GM12878 (cell line): ENCODE data around the gene PRICKLE4.

ENCODE experiments used
- CBX5 ChIP-seq: sonication (generic); IDR thresholded peaks from 2 replicates; pipeline ENCODE4 v1.6.1; 2016; ENCODE audit warnings: low read depth, moderate library complexity, mild to moderate bottlenecking, inconsistent platforms
- CEBPZ ChIP-seq: fragments of 150-350 bp; IDR thresholded peaks from 2 replicates; pipeline ENCODE4 v1.6.1; 2016; ENCODE audit warnings: low read depth, low read length
- CTCF ChIP-seq, 3 experiments: IDR thresholded peaks in 2 of 3; conservative IDR thresholded peaks in 1 of 3; 2 replicates each; pipeline ENCODE4 v1.5.1; 2011; ENCODE audit warnings: low read depth in 3 of 3, low read length in 3 of 3, mild to moderate bottlenecking in 3 of 3, control low read depth in 2 of 3, moderate library complexity in 2 of 3, inconsistent platforms in 1 of 3, mixed read lengths in 1 of 3; ENCODE audit not compliant: control insufficient read depth in 2 of 3, insufficient read depth in 1 of 3; ENCODE audit errors: extremely low read depth in 1 of 3
- NRF1 ChIP-seq: conservative IDR thresholded peaks from 2 replicates; pipeline ENCODE4 v1.6.1; 2011; ENCODE audit warnings: mild to moderate bottlenecking, low read depth, low read length, improper control_type of control experiment
- RAD21 ChIP-seq: IDR thresholded peaks from 2 replicates; pipeline ENCODE4 v1.6.1; 2011; ENCODE audit warnings: mild to moderate bottlenecking, low read depth, low read length, moderate library complexity; ENCODE audit not compliant: insufficient read depth
- RFX5 ChIP-seq: IDR thresholded peaks from 2 replicates; pipeline ENCODE4 v1.6.1; 2011; ENCODE audit warnings: low read depth, low read length, improper control_type of control experiment
- SPI1 ChIP-seq: IDR thresholded peaks from 2 replicates; pipeline ENCODE4 v1.6.1; 2011; ENCODE audit warnings: low read depth, mild to moderate bottlenecking, low read length, moderate library complexity, borderline replicate concordance; ENCODE audit not compliant: insufficient read depth
- USF2 ChIP-seq: IDR thresholded peaks from 2 replicates; pipeline ENCODE4 v1.6.1; 2011; ENCODE audit warnings: low read depth, low read length, improper control_type of control experiment, borderline replicate concordance
- ZBTB4 ChIP-seq: fragments of 450-650 bp; formaldehyde crosslinking; IDR thresholded peaks from 2 replicates; pipeline ENCODE4 v1.4.0; 2022; ENCODE audit warnings: mild to moderate bottlenecking, moderate library complexity
- TF ChIP-seq, protein P1 (sequence below): IDR thresholded peaks from 2 replicates; pipeline ENCODE4 v1.6.1; 2012; ENCODE audit warnings: mild to moderate bottlenecking, low read depth, low read length

DNA sequence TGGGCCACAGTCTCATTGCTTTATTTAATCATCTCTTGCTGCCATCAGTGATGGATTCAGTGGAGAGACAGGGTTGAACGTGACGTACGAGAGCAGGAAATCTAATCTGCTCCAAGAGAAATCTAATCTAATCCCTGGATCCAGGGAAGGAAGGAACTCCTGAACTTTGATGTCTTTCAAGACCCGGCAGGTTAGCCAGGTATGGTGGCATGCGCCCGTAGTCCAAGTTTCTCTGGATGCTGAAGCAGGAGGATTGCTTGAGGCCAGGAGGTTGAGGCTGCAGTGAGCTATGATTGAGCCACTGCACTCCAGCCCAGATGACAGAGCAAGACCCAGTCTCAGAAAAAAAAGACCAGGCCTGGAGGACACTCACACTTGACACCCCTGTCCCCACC lies 21.9 kb upstream of the PRICKLE4 start:
- no peak for TF ChIP-seq RAD21
- no peak for TF ChIP-seq CBX5
- TF ChIP-seq CTCF (IDR thresholded peaks at IDR 0.05 in 2 of 3, conservative IDR thresholded peaks at IDR 0.05 in 1 of 3; ENCODE audit: control insufficient read depth in 2 of 3, extremely low read depth in 1 of 3, insufficient read depth in 1 of 3, low read depth in 3 of 3, low read length in 3 of 3) = no peak
- TF ChIP-seq USF2 = no peak
- TF ChIP-seq RFX5 = no peak
- no peak for TF ChIP-seq CEBPZ
- TF ChIP-seq ZBTB4 (CRISPR knock-in tag) = no peak
- TF ChIP-seq, protein P1, sequence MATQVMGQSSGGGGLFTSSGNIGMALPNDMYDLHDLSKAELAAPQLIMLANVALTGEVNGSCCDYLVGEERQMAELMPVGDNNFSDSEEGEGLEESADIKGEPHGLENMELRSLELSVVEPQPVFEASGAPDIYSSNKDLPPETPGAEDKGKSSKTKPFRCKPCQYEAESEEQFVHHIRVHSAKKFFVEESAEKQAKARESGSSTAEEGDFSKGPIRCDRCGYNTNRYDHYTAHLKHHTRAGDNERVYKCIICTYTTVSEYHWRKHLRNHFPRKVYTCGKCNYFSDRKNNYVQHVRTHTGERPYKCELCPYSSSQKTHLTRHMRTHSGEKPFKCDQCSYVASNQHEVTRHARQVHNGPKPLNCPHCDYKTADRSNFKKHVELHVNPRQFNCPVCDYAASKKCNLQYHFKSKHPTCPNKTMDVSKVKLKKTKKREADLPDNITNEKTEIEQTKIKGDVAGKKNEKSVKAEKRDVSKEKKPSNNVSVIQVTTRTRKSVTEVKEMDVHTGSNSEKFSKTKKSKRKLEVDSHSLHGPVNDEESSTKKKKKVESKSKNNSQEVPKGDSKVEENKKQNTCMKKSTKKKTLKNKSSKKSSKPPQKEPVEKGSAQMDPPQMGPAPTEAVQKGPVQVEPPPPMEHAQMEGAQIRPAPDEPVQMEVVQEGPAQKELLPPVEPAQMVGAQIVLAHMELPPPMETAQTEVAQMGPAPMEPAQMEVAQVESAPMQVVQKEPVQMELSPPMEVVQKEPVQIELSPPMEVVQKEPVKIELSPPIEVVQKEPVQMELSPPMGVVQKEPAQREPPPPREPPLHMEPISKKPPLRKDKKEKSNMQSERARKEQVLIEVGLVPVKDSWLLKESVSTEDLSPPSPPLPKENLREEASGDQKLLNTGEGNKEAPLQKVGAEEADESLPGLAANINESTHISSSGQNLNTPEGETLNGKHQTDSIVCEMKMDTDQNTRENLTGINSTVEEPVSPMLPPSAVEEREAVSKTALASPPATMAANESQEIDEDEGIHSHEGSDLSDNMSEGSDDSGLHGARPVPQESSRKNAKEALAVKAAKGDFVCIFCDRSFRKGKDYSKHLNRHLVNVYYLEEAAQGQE = no peak
- TF ChIP-seq SPI1 = no peak
- no peak for TF ChIP-seq NRF1
